Prostate gland (tissue), 2 donors: ENCODE data around the gene OR13D1.

Source experiments
- POLR2A ChIP-seq: fragments of 450-650 bp; IDR thresholded peaks from one replicate; pipeline ENCODE4 v1.6.1; 2016; ENCODE audit warnings: antibody characterized with exemption, mild to moderate bottlenecking
- POLR2AphosphoS5 ChIP-seq: sonication (generic); formaldehyde crosslinking; IDR thresholded peaks from one replicate; pipeline ENCODE4 v1.6.1; 2017; ENCODE audit warnings: antibody characterized with exemption
- TF ChIP-seq, protein P1 (sequence below), 4 experiments: fragments of 200-600 bp in 2 of 4; fragments of 450-650 bp in 2 of 4; sonication (generic) in 2 of 4; IDR thresholded peaks; 1 replicate in 3 of 4; 2 replicates in 1 of 4; pipeline ENCODE4 v1.5.1; 2016 to 2019; ENCODE audit warnings: antibody characterized with exemption in 4 of 4, mild to moderate bottlenecking in 2 of 4, moderate library complexity in 2 of 4

DNA sequence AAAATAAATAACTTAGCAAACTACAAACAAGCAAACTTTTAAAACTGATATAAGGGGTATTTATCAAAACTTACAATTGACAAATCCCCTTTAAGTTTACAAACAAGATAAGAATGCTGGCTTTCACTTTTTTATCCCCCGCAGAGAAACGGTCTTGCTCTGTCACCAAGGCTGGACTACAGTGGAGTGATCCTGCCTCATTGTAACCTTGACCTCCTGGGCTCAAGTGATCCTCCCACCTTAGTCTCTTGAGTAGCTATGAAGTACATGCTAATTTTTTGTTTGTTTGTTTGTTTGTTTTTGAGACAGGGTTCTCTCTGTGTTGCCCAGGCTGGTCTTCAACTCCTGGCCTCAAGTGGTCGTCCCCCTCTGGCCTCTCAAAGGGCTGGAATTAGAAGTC, 44.1 kb downstream of the OR13D1 start:
- TF ChIP-seq, protein P1, sequence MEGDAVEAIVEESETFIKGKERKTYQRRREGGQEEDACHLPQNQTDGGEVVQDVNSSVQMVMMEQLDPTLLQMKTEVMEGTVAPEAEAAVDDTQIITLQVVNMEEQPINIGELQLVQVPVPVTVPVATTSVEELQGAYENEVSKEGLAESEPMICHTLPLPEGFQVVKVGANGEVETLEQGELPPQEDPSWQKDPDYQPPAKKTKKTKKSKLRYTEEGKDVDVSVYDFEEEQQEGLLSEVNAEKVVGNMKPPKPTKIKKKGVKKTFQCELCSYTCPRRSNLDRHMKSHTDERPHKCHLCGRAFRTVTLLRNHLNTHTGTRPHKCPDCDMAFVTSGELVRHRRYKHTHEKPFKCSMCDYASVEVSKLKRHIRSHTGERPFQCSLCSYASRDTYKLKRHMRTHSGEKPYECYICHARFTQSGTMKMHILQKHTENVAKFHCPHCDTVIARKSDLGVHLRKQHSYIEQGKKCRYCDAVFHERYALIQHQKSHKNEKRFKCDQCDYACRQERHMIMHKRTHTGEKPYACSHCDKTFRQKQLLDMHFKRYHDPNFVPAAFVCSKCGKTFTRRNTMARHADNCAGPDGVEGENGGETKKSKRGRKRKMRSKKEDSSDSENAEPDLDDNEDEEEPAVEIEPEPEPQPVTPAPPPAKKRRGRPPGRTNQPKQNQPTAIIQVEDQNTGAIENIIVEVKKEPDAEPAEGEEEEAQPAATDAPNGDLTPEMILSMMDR (IDR thresholded peaks at IDR 0.05) = no peak
- no peak for TF ChIP-seq POLR2AphosphoS5
- TF ChIP-seq POLR2A = no peak
